Hepatocyte (in vitro differentiated cells): ENCODE measurements around the gene SLC12A4. TPM values are rescaled to one million over a fixed set of nuclear protein-coding genes. Genes with fewer than 3 reads are reported as not detected.

Experiments used
- DNase-seq: peaks from one replicate; pipeline ENCODE4 v3.0.0-alpha.2; 2016; ENCODE audit warnings: low spot score
- H2AFZ ChIP-seq: fragments of 200-600 bp; sonication (generic); 2 replicates; pipeline ENCODE4 v1.6.0; 2016; ENCODE audit warnings: antibody characterized with exemption, mild to moderate bottlenecking
- H3K27ac ChIP-seq: fragments of 200-600 bp; sonication (generic); 2 replicates; pipeline ENCODE4 v1.5.1; 2016; ENCODE audit warnings: mild to moderate bottlenecking
- H3K27me3 ChIP-seq: fragments of 200-600 bp; sonication (generic); 2 replicates; pipeline ENCODE4 v1.6.1; 2016
- H3K36me3 ChIP-seq: fragments of 200-600 bp; sonication (generic); replicated peaks from 2 replicates; pipeline ENCODE4 v1.5.1; 2016; ENCODE audit warnings: low read depth; ENCODE audit not compliant: insufficient read depth
- H3K4me1 ChIP-seq: fragments of 200-600 bp; sonication (generic); 2 replicates; pipeline ENCODE4 v1.5.1; 2016; ENCODE audit warnings: mild to moderate bottlenecking, moderate library complexity; ENCODE audit not compliant: insufficient read depth
- H3K4me2 ChIP-seq: fragments of 200-600 bp; sonication (generic); 2 replicates; pipeline ENCODE4 v1.6.0; 2016
- H3K4me3 ChIP-seq: fragments of 200-600 bp; sonication (generic); 2 replicates; pipeline ENCODE4 v1.5.1; 2016; ENCODE audit warnings: mild to moderate bottlenecking
- H3K79me2 ChIP-seq: fragments of 200-600 bp; sonication (generic); 2 replicates; pipeline ENCODE4 v1.6.0; 2017; ENCODE audit warnings: mild to moderate bottlenecking
- H3K9me2 ChIP-seq: fragments of 200-600 bp; sonication (generic); replicated peaks from 2 replicates; pipeline ENCODE4 v1.6.0; 2017; ENCODE audit warnings: mild to moderate bottlenecking; ENCODE audit not compliant: insufficient read depth
- H3K9me3 ChIP-seq: fragments of 200-600 bp; sonication (generic); 2 replicates; pipeline ENCODE4 v1.5.1; 2016; ENCODE audit warnings: low read depth, mild to moderate bottlenecking
- H4K20me1 ChIP-seq: fragments of 200-600 bp; sonication (generic); 2 replicates; pipeline ENCODE4 v1.6.0; 2016; ENCODE audit warnings: mild to moderate bottlenecking; ENCODE audit not compliant: insufficient read depth, poor library complexity, severe bottlenecking
- EZH2 ChIP-seq: fragments of 200-600 bp; sonication (generic); IDR thresholded peaks from 2 replicates; pipeline ENCODE4 v1.6.1; 2016; ENCODE audit warnings: antibody characterized with exemption, mild to moderate bottlenecking, borderline replicate concordance
- EZH2phosphoT487 ChIP-seq: fragments of 200-600 bp; sonication (generic); IDR thresholded peaks from one replicate; pipeline ENCODE4 v1.6.1; 2018; ENCODE audit warnings: antibody characterized with exemption, mild to moderate bottlenecking, low read depth, moderate library complexity; ENCODE audit not compliant: unreplicated experiment, severe bottlenecking
- WGBS: methylation state at CpG from one replicate; pipeline ENCODE4 v1.1.6; 2016; ENCODE audit warnings: low lambda C conversion rate; ENCODE audit errors: missing lambda C conversion rate; 5-methylcytosine and 5-hydroxymethylcytosine counted together
- polyA plus RNA-seq: library from polyadenylated mRNA; unstranded; fragments of >200 nt; fragmentation: Nextera tagmentation; extraction: Ambion mirVana; gene quantifications from 2 replicates; pipeline ENCODE4 v1.2.1, GENCODE V29; 2016
- total RNA-seq: library from RNA; depleted of rRNA; stranded (reverse); fragments of >200 nt; gene quantifications from 2 replicates; pipeline ENCODE4 v1.2.3, GENCODE V29; 2014
- TF ChIP-seq, protein P1 (sequence below): fragments of 200-600 bp; sonication (generic); IDR thresholded peaks from 2 replicates; pipeline ENCODE4 v1.5.1; 2016; ENCODE audit warnings: antibody characterized with exemption, mild to moderate bottlenecking; ENCODE audit not compliant: poor library complexity

SLC12A4 gene
- total and polyA plus RNA-seq, 2 experiments from 2014 or later = 55.2 to 63.9 TPM

DNA sequence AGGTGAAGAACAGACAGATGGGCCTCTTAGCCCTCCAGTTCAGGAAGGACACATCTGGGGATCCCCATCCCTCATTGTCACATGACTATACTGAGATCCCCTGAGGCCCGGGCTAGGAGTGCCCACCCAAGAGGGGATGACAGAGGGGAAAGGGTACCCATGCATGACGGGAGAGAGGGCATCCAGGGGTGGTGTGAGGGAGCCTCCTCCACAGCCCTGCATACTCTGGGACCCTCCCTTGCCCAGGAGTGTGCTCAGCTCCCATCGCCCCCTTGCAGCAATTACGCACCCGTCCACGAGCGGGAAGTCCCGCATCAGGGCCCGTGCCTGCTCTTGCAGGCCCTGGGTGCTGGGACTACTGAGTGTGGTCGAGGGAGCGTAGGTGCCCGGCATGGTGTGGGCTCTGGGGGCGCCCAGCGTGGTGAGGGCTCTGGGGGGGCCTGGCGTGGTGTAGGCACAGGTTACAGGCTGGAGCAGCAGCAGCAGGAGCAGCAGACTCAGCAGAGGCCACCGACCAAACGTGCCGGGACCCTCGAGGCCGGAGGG lies 24.3 kb upstream of the SLC12A4 start:
- no peaks in the 10 kb centered on the region for H3K9me3 ChIP-seq
- H4K20me1 ChIP-seq = no peaks in the 10 kb centered on the region
- H3K4me2 ChIP-seq = peak overlapping the region; percentile 73
- no peak overlapping the region for H3K4me3 ChIP-seq
- H3K79me2 ChIP-seq = no peaks in the 10 kb centered on the region
- H3K4me1 ChIP-seq = peaks cover 6% of the 10 kb centered on the region
- no peaks in the 10 kb centered on the region for H3K27me3 ChIP-seq
- no peak overlapping the region for H3K27ac ChIP-seq
- 88% methylated on average over 14 of the region's 20 CpGs for WGBS
- no peak for DNase-seq
- TF ChIP-seq EZH2 (no peak), EZH2phosphoT487 (no peak)
- TF ChIP-seq, protein P1, sequence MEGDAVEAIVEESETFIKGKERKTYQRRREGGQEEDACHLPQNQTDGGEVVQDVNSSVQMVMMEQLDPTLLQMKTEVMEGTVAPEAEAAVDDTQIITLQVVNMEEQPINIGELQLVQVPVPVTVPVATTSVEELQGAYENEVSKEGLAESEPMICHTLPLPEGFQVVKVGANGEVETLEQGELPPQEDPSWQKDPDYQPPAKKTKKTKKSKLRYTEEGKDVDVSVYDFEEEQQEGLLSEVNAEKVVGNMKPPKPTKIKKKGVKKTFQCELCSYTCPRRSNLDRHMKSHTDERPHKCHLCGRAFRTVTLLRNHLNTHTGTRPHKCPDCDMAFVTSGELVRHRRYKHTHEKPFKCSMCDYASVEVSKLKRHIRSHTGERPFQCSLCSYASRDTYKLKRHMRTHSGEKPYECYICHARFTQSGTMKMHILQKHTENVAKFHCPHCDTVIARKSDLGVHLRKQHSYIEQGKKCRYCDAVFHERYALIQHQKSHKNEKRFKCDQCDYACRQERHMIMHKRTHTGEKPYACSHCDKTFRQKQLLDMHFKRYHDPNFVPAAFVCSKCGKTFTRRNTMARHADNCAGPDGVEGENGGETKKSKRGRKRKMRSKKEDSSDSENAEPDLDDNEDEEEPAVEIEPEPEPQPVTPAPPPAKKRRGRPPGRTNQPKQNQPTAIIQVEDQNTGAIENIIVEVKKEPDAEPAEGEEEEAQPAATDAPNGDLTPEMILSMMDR = no peak
- H3K9me2 ChIP-seq = no peaks in the 10 kb centered on the region
- H2AFZ ChIP-seq = no peak overlapping the region
- no peaks in the 10 kb centered on the region for H3K36me3 ChIP-seq

GRCh38 chr16:67990018-67990386 lies 21.6 kb upstream of the SLC12A4 start:
- no peaks in the 10 kb centered on the region for H3K79me2 ChIP-seq
- WGBS = 87% methylated on average over 6 of the region's 6 CpGs

GRCh38 chr16:67989322-67990017 lies 21.0 kb upstream of the SLC12A4 start:
- H3K27ac ChIP-seq = no peak overlapping the region
- no peak overlapping the region for H3K4me3 ChIP-seq
- H3K79me2 ChIP-seq = no peaks in the 10 kb centered on the region
- no peaks in the 10 kb centered on the region for H3K9me2 ChIP-seq
- no peaks in the 10 kb centered on the region for H3K27me3 ChIP-seq
- no peak for DNase-seq
- 84% methylated on average over 8 of the region's 8 CpGs for whole genome bisulfite sequencing
- no peaks in the 10 kb centered on the region for H3K9me3 ChIP-seq
- TF ChIP-seq, protein P1 = no peak
- TF ChIP-seq EZH2 (no peak), EZH2phosphoT487 (no peak)
- no peak overlapping the region for H2AFZ ChIP-seq
- H3K36me3 ChIP-seq = no peaks in the 10 kb centered on the region
- peaks cover 6% of the 10 kb centered on the region for H3K4me1 ChIP-seq
- no peak overlapping the region for H3K4me2 ChIP-seq
- H4K20me1 ChIP-seq = no peaks in the 10 kb centered on the region

More at GRCh38 chr16:67990018-67990386, 21.6 kb upstream of the SLC12A4 start:
- no peaks in the 10 kb centered on the region for H3K9me3 ChIP-seq
- H3K9me2 ChIP-seq = no peaks in the 10 kb centered on the region
- no peak overlapping the region for H3K4me2 ChIP-seq
- TF ChIP-seq EZH2phosphoT487 = no peak
- no peak for TF ChIP-seq EZH2
- TF ChIP-seq, protein P1 = no peak
- no peaks in the 10 kb centered on the region for H4K20me1 ChIP-seq
- no peak for DNase-seq
- H2AFZ ChIP-seq = no peak overlapping the region
- peaks cover 6% of the 10 kb centered on the region for H3K4me1 ChIP-seq
- no peaks in the 10 kb centered on the region for H3K27me3 ChIP-seq
- no peaks in the 10 kb centered on the region for H3K36me3 ChIP-seq
- no peak overlapping the region for H3K4me3 ChIP-seq
- H3K27ac ChIP-seq = no peak overlapping the region
